HepG2 (cell line): ENCODE data around the gene SUSD3. TPM values are rescaled to one million over a fixed set of nuclear protein-coding genes. Genes with fewer than 3 reads are reported as not detected.

Source experiments
- BHLHE40 ChIP-seq: IDR thresholded peaks from 2 replicates; pipeline ENCODE4 v1.6.1; 2011; ENCODE audit warnings: low read length, improper control_type of control experiment
- EZH2 ChIP-seq: conservative IDR thresholded peaks from 2 replicates; pipeline ENCODE4 v1.6.1; 2012; ENCODE audit warnings: mild to moderate bottlenecking, low read depth, low read length, moderate library complexity
- FOXA3 ChIP-seq: IDR thresholded peaks from 2 replicates; pipeline ENCODE4 v1.6.1; 2016; ENCODE audit warnings: missing genetic modification reagents, missing compliant biosample characterization
- GABPB1 ChIP-seq: IDR thresholded peaks from 2 replicates; pipeline ENCODE4 v1.6.1; 2016; ENCODE audit warnings: mild to moderate bottlenecking, missing genetic modification reagents, moderate library complexity, missing compliant biosample characterization
- HNRNPK ChIP-seq: fragments of 200-400 bp; formaldehyde crosslinking; IDR thresholded peaks from 2 replicates; pipeline ENCODE4 v1.6.1; 2018; ENCODE audit warnings: low read length, low read depth, moderate library complexity, mild to moderate bottlenecking; ENCODE audit not compliant: poor library complexity, severe bottlenecking
- KDM1A ChIP-seq: IDR thresholded peaks from 2 replicates; pipeline ENCODE4 v1.6.1; 2016; ENCODE audit warnings: missing compliant biosample characterization
- MATR3 ChIP-seq: sonication (generic); formaldehyde crosslinking; IDR thresholded peaks from 2 replicates; pipeline ENCODE4 v1.4.0; 2020; ENCODE audit warnings: missing genetic modification reagents
- MEIS2 ChIP-seq: sonication (generic); formaldehyde crosslinking; IDR thresholded peaks from 2 replicates; pipeline ENCODE4 v1.9.0; 2021; ENCODE audit warnings: mild to moderate bottlenecking, missing genetic modification reagents
- MIER3 ChIP-seq: IDR thresholded peaks from 2 replicates; pipeline ENCODE4 v1.6.1; 2016; ENCODE audit warnings: missing compliant biosample characterization, borderline replicate concordance
- NR2F2 ChIP-seq: IDR thresholded peaks from 2 replicates; pipeline ENCODE4 v1.6.1; 2012; ENCODE audit warnings: low read depth, inconsistent platforms, borderline replicate concordance
- SRSF4 ChIP-seq: fragments of 200-400 bp; formaldehyde crosslinking; IDR thresholded peaks from one replicate; pipeline ENCODE4 v1.6.1; 2018; ENCODE audit warnings: mild to moderate bottlenecking, low read depth, low read length, moderate library complexity; ENCODE audit not compliant: poor library complexity, severe bottlenecking
- SRSF9 ChIP-seq: fragments of 200-400 bp; formaldehyde crosslinking; IDR thresholded peaks from 2 replicates; pipeline ENCODE4 v1.6.1; 2018; ENCODE audit warnings: borderline replicate concordance, mild to moderate bottlenecking, low read depth, low read length; ENCODE audit not compliant: insufficient read depth, poor library complexity, severe bottlenecking
- YY1 ChIP-seq: IDR thresholded peaks from 2 replicates; pipeline ENCODE4 v1.6.1; 2011; ENCODE audit warnings: low read length, low read depth, moderate library complexity, mild to moderate bottlenecking; ENCODE audit not compliant: insufficient read depth, insufficient replicate concordance
- ZBTB3 ChIP-seq: sonication (generic); formaldehyde crosslinking; IDR thresholded peaks from 2 replicates; pipeline ENCODE4 v1.4.0; 2020; ENCODE audit warnings: low read depth, mild to moderate bottlenecking, moderate library complexity, missing genetic modification reagents, borderline replicate concordance
- ZIK1 ChIP-seq: sonication (generic); formaldehyde crosslinking; IDR thresholded peaks from 2 replicates; pipeline ENCODE4 v1.5.0; 2020; ENCODE audit warnings: mild to moderate bottlenecking, low read depth, missing genetic modification reagents, borderline replicate concordance
- ZNF232 ChIP-seq: sonication (generic); formaldehyde crosslinking; IDR thresholded peaks from 2 replicates; pipeline ENCODE4 v1.4.0; 2020; ENCODE audit warnings: missing genetic modification reagents, borderline replicate concordance
- ZNF296 ChIP-seq: sonication (generic); formaldehyde crosslinking; conservative IDR thresholded peaks from 2 replicates; pipeline ENCODE4 v1.5.0; 2020; ENCODE audit warnings: mild to moderate bottlenecking, missing genetic modification reagents
- ZSCAN20 ChIP-seq: sonication (generic); formaldehyde crosslinking; IDR thresholded peaks from 2 replicates; pipeline ENCODE4 v1.4.0; 2020; ENCODE audit warnings: missing genetic modification reagents, mild to moderate bottlenecking, borderline replicate concordance
- polyA plus RNA-seq, 8 experiments: library from polyadenylated mRNA; depleted of rRNA in 3 of 8; stranded (reverse) in 7 of 8; unstranded in 1 of 8; fragments of >200 nt; fragmentation: Illumina TruSeq in 4 of 8; extraction: Trizol in 4 of 8; gene quantifications; 2 replicates each; pipeline versions ENCODE4 v1.2.1 to v1.2.3, GENCODE V29; 2011 to 2016; ENCODE audit warnings: low read depth in 4 of 8, missing spikeins in 1 of 8, mixed read lengths in 1 of 8; ENCODE audit not compliant: insufficient read depth in 1 of 8
- total RNA-seq, 5 experiments: library from RNA; depleted of rRNA; stranded (reverse); fragments of >200 nt; fragmentation: Illumina TruSeq; extraction: Trizol; gene quantifications; 2 replicates each; pipeline ENCODE4 v1.2.3, GENCODE V29; 2016; ENCODE audit warnings: low read depth in 1 of 5
- TF ChIP-seq, protein P1 (sequence below): sonication (generic); formaldehyde crosslinking; IDR thresholded peaks from 2 replicates; pipeline ENCODE4 v1.4.0; 2020; ENCODE audit warnings: low read depth, missing genetic modification reagents
- TF ChIP-seq, protein P2 (sequence below): sonication (generic); formaldehyde crosslinking; IDR thresholded peaks from 2 replicates; pipeline ENCODE4 v1.4.0; 2020; ENCODE audit warnings: missing genetic modification reagents
- TF ChIP-seq, protein P3 (sequence below): sonication (generic); formaldehyde crosslinking; IDR thresholded peaks from 2 replicates; pipeline ENCODE4 v1.4.0; 2020; ENCODE audit warnings: mild to moderate bottlenecking, missing genetic modification reagents

Gene SUSD3
- total and polyA plus RNA-seq, 2 of the 13 experiments (the other 11 are each of a cell fraction or from before 2014, with no cell fraction given): 7.0 to 9.1 TPM

DNA sequence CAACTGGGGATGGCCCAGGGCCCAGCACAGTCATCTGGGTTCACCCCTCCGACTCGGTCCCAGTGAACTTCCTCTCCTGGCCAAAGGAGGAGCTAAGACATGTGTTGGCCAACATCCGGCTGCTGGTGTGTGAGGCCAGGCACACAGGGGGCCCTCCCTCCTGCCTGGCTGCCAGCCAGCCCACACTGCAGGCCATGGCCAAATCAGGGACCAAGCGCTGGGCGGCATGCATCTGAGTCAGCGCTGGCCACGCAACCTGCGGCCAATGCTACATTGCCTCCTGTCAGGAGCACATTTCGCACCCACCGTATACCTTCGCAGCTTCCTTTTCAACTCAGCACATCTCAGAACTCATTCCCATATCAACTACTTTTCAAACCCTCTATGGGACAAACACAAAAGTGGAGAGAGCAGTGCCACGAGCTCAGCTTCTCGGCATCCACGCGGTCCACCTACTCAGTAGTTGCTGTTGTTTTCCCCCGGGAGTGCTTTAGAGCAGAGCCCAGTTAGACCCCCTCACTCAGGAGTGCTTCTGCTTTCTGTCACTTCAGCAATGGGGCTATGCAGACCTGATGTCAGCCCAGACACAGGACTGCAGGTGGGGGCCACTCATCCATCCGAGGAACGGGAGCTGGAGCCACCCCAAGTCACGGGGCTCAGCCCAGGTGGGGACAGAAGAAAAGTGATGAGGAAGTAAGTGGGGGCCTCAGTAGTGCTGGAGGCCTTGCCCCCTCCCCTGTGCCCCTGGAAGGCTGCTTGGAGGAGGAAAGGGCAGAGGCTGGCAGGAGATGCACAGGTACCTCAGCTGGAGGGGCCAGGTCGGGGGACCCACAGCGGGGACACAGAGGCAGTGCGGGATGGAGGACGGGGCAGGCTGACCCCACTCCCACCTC, 61.7 kb downstream of the SUSD3 start (continued):
- TF ChIP-seq, protein P1, sequence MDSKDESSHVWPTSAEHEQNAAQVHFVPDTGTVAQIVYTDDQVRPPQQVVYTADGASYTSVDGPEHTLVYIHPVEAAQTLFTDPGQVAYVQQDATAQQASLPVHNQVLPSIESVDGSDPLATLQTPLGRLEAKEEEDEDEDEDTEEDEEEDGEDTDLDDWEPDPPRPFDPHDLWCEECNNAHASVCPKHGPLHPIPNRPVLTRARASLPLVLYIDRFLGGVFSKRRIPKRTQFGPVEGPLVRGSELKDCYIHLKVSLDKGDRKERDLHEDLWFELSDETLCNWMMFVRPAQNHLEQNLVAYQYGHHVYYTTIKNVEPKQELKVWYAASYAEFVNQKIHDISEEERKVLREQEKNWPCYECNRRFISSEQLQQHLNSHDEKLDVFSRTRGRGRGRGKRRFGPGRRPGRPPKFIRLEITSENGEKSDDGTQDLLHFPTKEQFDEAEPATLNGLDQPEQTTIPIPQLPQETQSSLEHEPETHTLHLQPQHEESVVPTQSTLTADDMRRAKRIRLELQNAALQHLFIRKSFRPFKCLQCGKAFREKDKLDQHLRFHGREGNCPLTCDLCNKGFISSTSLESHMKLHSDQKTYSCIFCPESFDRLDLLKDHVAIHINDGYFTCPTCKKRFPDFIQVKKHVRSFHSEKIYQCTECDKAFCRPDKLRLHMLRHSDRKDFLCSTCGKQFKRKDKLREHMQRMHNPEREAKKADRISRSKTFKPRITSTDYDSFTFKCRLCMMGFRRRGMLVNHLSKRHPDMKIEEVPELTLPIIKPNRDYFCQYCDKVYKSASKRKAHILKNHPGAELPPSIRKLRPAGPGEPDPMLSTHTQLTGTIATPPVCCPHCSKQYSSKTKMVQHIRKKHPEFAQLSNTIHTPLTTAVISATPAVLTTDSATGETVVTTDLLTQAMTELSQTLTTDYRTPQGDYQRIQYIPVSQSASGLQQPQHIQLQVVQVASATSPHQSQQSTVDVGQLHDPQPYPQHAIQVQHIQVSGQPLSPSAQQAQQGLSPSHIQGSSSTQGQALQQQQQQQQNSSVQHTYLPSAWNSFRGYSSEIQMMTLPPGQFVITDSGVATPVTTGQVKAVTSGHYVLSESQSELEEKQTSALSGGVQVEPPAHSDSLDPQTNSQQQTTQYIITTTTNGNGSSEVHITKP: no peak; the same call in 1 of the 2 replicates
- TF ChIP-seq SRSF4 (no peak), BHLHE40 (peak; percentile 65), ZSCAN20 (CRISPR knock-in tag) (0 out of 2 replicates have a peak, but pooled peaks have one; percentile 37), FOXA3 (peak; percentile 77), MATR3 (no peak), HNRNPK (no peak), KDM1A (CRISPR knock-in tag) (no peak), ZIK1 (CRISPR knock-in tag) (peak; percentile 83), GABPB1 (CRISPR knock-in tag) (peak; percentile 93), YY1 (peak; percentile 51), SRSF9 (no peak), EZH2 (no peak), NR2F2 (no peak), ZNF296 (CRISPR knock-in tag) (peak; percentile 87), MIER3 (CRISPR knock-in tag) (peak; percentile 87; the same call in 1 of the 2 replicates), ZNF232 (CRISPR knock-in tag) (peak; percentile 73; the same call in 1 of the 2 replicates), MEIS2 (CRISPR knock-in tag) (peak; percentile 66; the same call in 1 of the 2 replicates), ZBTB3 (CRISPR knock-in tag) (no peak)
- TF ChIP-seq, protein P2, sequence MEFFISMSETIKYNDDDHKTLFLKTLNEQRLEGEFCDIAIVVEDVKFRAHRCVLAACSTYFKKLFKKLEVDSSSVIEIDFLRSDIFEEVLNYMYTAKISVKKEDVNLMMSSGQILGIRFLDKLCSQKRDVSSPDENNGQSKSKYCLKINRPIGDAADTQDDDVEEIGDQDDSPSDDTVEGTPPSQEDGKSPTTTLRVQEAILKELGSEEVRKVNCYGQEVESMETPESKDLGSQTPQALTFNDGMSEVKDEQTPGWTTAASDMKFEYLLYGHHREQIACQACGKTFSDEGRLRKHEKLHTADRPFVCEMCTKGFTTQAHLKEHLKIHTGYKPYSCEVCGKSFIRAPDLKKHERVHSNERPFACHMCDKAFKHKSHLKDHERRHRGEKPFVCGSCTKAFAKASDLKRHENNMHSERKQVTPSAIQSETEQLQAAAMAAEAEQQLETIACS: no peak
- TF ChIP-seq, protein P3, sequence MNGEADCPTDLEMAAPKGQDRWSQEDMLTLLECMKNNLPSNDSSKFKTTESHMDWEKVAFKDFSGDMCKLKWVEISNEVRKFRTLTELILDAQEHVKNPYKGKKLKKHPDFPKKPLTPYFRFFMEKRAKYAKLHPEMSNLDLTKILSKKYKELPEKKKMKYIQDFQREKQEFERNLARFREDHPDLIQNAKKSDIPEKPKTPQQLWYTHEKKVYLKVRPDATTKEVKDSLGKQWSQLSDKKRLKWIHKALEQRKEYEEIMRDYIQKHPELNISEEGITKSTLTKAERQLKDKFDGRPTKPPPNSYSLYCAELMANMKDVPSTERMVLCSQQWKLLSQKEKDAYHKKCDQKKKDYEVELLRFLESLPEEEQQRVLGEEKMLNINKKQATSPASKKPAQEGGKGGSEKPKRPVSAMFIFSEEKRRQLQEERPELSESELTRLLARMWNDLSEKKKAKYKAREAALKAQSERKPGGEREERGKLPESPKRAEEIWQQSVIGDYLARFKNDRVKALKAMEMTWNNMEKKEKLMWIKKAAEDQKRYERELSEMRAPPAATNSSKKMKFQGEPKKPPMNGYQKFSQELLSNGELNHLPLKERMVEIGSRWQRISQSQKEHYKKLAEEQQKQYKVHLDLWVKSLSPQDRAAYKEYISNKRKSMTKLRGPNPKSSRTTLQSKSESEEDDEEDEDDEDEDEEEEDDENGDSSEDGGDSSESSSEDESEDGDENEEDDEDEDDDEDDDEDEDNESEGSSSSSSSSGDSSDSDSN: peak; percentile 87
